T-cell (primary cell): ENCODE results near the gene ABCD2. TPM values are rescaled to one million over a fixed set of nuclear protein-coding genes. Genes with fewer than 3 reads are reported as not detected.

Experiments
- ATAC-seq, 4 experiments: fragments of 200-7000 bp in 3 of 4; fragments of 150-1000 bp in 1 of 4; cut with Tn5 transposase; replicated peaks in 1 of 4; 1 replicate in 3 of 4; 2 replicates in 1 of 4; pipeline ENCODE4 v1.10.0; 2021; ENCODE audit warnings: moderate library complexity in 3 of 4, mild to moderate bottlenecking in 2 of 4, moderate number of reproducible peaks in 1 of 4
- CTCF ChIA-PET, 2 donors: fragments of 300-600 bp; sonication (Branson Sonifier 250); formaldehyde crosslinking; loops; one replicate each; lab custom pipeline; 2022; ENCODE audit warnings: antibody characterized with exemption in 2 of 2; lab: Charles Lee
- POLR2A ChIA-PET, 2 donors: fragments of 300-600 bp; sonication (Branson Sonifier 250); formaldehyde crosslinking; loops; one replicate each; lab custom pipeline; 2022; ENCODE audit warnings: antibody characterized with exemption in 2 of 2; lab: Charles Lee
- DNase-seq, 35 experiments: peaks; one replicate each; pipeline versions ENCODE4 v3.0.0 to v3.0.0-alpha.2; 2013 to 2023
- H3K27ac ChIP-seq: one replicate; pipeline ENCODE4 v1.5.1; 2013; ENCODE audit warnings: low read length
- H3K27me3 ChIP-seq, 2 experiments: replicated peaks in 1 of 2; 1 replicate in 1 of 2; 2 replicates in 1 of 2; pipeline versions ENCODE4 v1.6.1 to v1.7.0; 2013; ENCODE audit warnings: low read length in 1 of 2, mixed read lengths in 1 of 2; ENCODE audit not compliant: control insufficient read depth in 2 of 2, insufficient read depth in 2 of 2; ENCODE audit errors: extremely low read depth in 1 of 2
- H3K36me3 ChIP-seq, 2 donors: 1 replicate in 1 of 2; 2 replicates in 1 of 2; pipeline versions ENCODE4 v1.6.1 to v1.7.0; 2013; ENCODE audit warnings: low read length in 1 of 2; ENCODE audit not compliant: control insufficient read depth in 2 of 2, insufficient read depth in 1 of 2; ENCODE audit errors: extremely low read depth in 1 of 2
- H3K4me1 ChIP-seq, 2 experiments: 1 replicate in 1 of 2; 2 replicates in 1 of 2; pipeline versions ENCODE4 v1.6.1 to v1.7.0; 2013; ENCODE audit warnings: low read length in 2 of 2, mixed read lengths in 1 of 2; ENCODE audit not compliant: insufficient read depth in 2 of 2, control insufficient read depth in 1 of 2; ENCODE audit errors: extremely low read depth in 1 of 2
- H3K4me3 ChIP-seq, 2 donors: 1 replicate in 1 of 2; 2 replicates in 1 of 2; pipeline versions ENCODE4 v1.5.1 to v1.7.0; 2013; ENCODE audit warnings: mild to moderate bottlenecking in 2 of 2, low read length in 1 of 2, moderate library complexity in 1 of 2; ENCODE audit not compliant: control insufficient read depth in 1 of 2; ENCODE audit errors: extremely low read depth in 1 of 2
- H3K9me3 ChIP-seq: 2 replicates; pipeline ENCODE4 v1.7.0; 2013
- H3K27ac Mint-ChIP-seq, 2 donors: one replicate each; pipeline ENCODE4 v1.8.0; 2020 to 2021; ENCODE audit warnings: mild to moderate bottlenecking in 2 of 2, mixed read lengths in 2 of 2
- H3K27me3 Mint-ChIP-seq, 2 donors: one replicate each; pipeline ENCODE4 v1.8.0; 2021 to 2022; ENCODE audit warnings: mixed read lengths in 2 of 2
- H3K36me3 Mint-ChIP-seq: one replicate; pipeline ENCODE4 v1.8.0; 2021; ENCODE audit warnings: mixed read lengths
- H3K4me1 Mint-ChIP-seq, 3 donors: one replicate each; pipeline ENCODE4 v1.8.0; 2020 to 2022; ENCODE audit warnings: mixed read lengths in 3 of 3, mild to moderate bottlenecking in 1 of 3
- H3K4me3 Mint-ChIP-seq, 3 donors: one replicate each; pipeline ENCODE4 v1.8.0; 2020 to 2022; ENCODE audit warnings: mild to moderate bottlenecking in 3 of 3, mixed read lengths in 3 of 3, moderate library complexity in 3 of 3
- H3K9me3 Mint-ChIP-seq, 3 donors: one replicate each; pipeline ENCODE4 v1.8.0; 2020 to 2022; ENCODE audit warnings: mixed read lengths in 3 of 3
- WGBS: methylation state at CpG from one replicate; pipeline ENCODE4 v1.1.5; 2013; ENCODE audit warnings: missing lambda C conversion rate; ENCODE audit not compliant: insufficient coverage; 5-methylcytosine and 5-hydroxymethylcytosine counted together
- total RNA-seq, 35 experiments: library from RNA in 6 of 35; stranded (reverse) in 6 of 35; fragments of 120-200 nt in 1 of 35; gene quantifications; one replicate each; pipeline versions ENCODE4 v1.2.1 to v1.2.4 and lab custom pipeline; 2013 to 2026

Gene ABCD2
- total RNA-seq (10 to 100 TPM; 10.9 to 16.8 (median 14.7) TPM), total RNA-seq (lab: John Stamatoyannopoulos, UW) (2.2 to 96.0 (median 37.6) reads per million in 29 experiments)
- 31.3 TPM for total RNA-seq (2013)

DNA sequence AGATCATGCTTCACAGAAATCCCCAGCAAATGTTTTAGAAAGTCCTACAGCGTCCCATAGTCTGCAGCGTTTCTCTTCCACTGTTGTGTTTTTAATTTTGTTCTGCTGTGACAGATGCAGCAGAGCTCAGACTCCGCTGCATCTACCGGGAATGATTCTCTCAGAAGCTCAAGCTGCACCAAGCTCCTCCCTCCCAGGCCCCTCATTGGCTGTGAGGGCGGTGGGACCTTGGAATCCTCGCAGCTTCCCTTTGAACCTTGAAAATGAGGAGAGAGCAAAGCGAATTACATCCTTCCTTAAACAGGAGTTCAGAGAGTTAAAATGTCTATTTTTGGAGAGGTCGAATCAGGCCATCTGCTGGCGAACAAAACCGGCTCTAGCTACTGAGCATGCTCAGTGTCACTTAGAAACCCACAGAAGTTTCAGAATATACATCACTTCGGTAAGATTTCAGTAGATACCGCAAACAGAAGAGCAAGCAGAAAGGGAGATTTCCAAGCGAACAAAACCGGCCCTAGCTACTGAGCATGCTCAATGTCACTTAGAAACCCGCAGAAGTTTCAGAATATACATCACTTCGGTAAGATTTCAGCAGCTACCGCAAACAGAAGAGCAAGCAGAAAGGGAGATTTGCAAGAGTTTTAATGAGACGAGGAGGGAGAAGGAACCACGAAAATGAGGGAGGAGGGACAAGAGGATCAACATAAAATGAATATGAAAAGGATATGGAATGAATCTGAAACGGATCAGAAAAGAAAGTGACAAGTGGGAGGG lies at the start of gene ABCD2:
ABCD2 (minus strand) TSS at position 144 of the 774 bp plus-strand sequence. CDS start 188 bp downstream, outside the sequence.
- H3K36me3 Mint-ChIP-seq = no peaks in the 10 kb centered on the region
- DNase-seq (peak; percentile 46 to 93 (median 70)), ATAC-seq (peak; percentile 81 to 86 (median 84))
- no peaks in the 10 kb centered on the region for H3K27me3 Mint-ChIP-seq
- Histone ChIP-seq H3K27ac (peak within 1 kb of the TSS; percentile 92), H3K4me3 (peak within 1 kb of the TSS; percentile 67 to 74), H3K27me3 (no peaks in the 10 kb centered on the region), H3K4me1 (peaks cover 21 to 46% of the 10 kb centered on the region in 2 experiments), H3K9me3 (no peaks in the 10 kb centered on the region), H3K36me3 (no peaks in the 10 kb centered on the region)
- ChIA-PET CTCF (interaction anchor here (0.6 to 3.1 kb wide), 18 partner anchors 9 to 417 kb away, joined by 3 to 27 read pairs (median 5); partner anchors contain the start of gene KIF21A (in 1 of the 2)), POLR2A (interaction anchor here (0.6 to 1.4 kb wide), 9 partner anchors 8 to 255 kb away, joined by 3 to 5 read pairs (median 3); no protein-coding TSS in a partner anchor)
- 2% methylated on average over 11 of the region's 20 CpGs for WGBS
- H3K9me3 Mint-ChIP-seq = no peaks in the 10 kb centered on the region
- no peak within 1 kb of the TSS for H3K4me3 Mint-ChIP-seq
- peaks cover 36 to 49% (median 44%) of the 10 kb centered on the region in 3 donors for H3K4me1 Mint-ChIP-seq
- H3K27ac Mint-ChIP-seq = no peak within 1 kb of the TSS

GRCh38 chr12:39660101-39660500 lies 40.5 kb upstream of the ABCD2 start:
- CTCF ChIA-PET = no interaction called here
- Histone ChIP-seq H3K27me3 (no peaks in the 10 kb centered on the region), H3K27ac (no peak overlapping the region), H3K4me1 (no peaks in the 10 kb centered on the region), H3K36me3 (no peaks in the 10 kb centered on the region), H3K4me3 (no peak overlapping the region), H3K9me3 (no peaks in the 10 kb centered on the region)
- no peaks in the 10 kb centered on the region for H3K36me3 Mint-ChIP-seq
- ATAC-seq = no peak
- no peaks in the 10 kb centered on the region for H3K27me3 Mint-ChIP-seq
- no peak overlapping the region for H3K4me3 Mint-ChIP-seq
- POLR2A ChIA-PET = no interaction called here
- WGBS = no CpG with 5 or more reads among the region's 2 CpGs
- H3K27ac Mint-ChIP-seq = no peak overlapping the region
- H3K9me3 Mint-ChIP-seq = peaks cover 3 to 11% (median 9%) of the 10 kb centered on the region in 3 donors
- H3K4me1 Mint-ChIP-seq = peaks cover 0 to 6% (median 0%) of the 10 kb centered on the region in 3 donors
- DNase-seq = no peak

GRCh38 chr12:39647383-39647782 lies 27.8 kb upstream of the ABCD2 start:
- Histone ChIP-seq H3K4me3 (no peak overlapping the region), H3K36me3 (no peaks in the 10 kb centered on the region), H3K27me3 (no peaks in the 10 kb centered on the region), H3K27ac (no peak overlapping the region), H3K4me1 (no peaks in the 10 kb centered on the region), H3K9me3 (peaks cover 2% of the 10 kb centered on the region)
- Mint-ChIP-seq H3K27ac (no peak overlapping the region), H3K36me3 (no peaks in the 10 kb centered on the region), H3K9me3 (no peaks in the 10 kb centered on the region), H3K27me3 (no peaks in the 10 kb centered on the region), H3K4me1 (peaks cover 9 to 12% (median 10%) of the 10 kb centered on the region in 3 donors), H3K4me3 (no peak overlapping the region)
- POLR2A ChIA-PET = interaction anchor here in 1 of 2 donors (1.0 kb wide), 1 partner anchor 28 kb away, joined by 4 read pairs; the partner anchor contains the start of gene ABCD2
- ATAC-seq = no peak
- CTCF ChIA-PET = no interaction called here
- DNase-seq = no peak

GRCh38 chr12:39646963-39647362 lies 27.4 kb upstream of the ABCD2 start:
- Mint-ChIP-seq H3K4me1 (peaks cover 9 to 12% (median 10%) of the 10 kb centered on the region in 3 donors), H3K9me3 (no peaks in the 10 kb centered on the region), H3K27me3 (no peaks in the 10 kb centered on the region), H3K4me3 (no peak overlapping the region), H3K27ac (no peak overlapping the region), H3K36me3 (no peaks in the 10 kb centered on the region)
- no peaks in the 10 kb centered on the region for H3K27me3 ChIP-seq
- H3K4me3 ChIP-seq = no peak overlapping the region
- no peak overlapping the region for H3K27ac ChIP-seq
- DNase-seq (no peak), ATAC-seq (no peak)
- no peaks in the 10 kb centered on the region for H3K36me3 ChIP-seq
- WGBS = no CpG with 5 or more reads among the region's 2 CpGs
- no peaks in the 10 kb centered on the region for H3K4me1 ChIP-seq
- H3K9me3 ChIP-seq = no peaks in the 10 kb centered on the region
- POLR2A ChIA-PET = interaction anchor here (0.6 to 1.0 kb wide), 3 partner anchors 25 to 28 kb away, joined by 3 to 4 read pairs (median 3); partner anchors contain the start of gene ABCD2 (in 1 of the 2)
- CTCF ChIA-PET = no interaction called here

GRCh38 chr12:39643052-39643451 lies 23.4 kb upstream of the ABCD2 start:
- ChIA-PET POLR2A (no interaction called here), CTCF (no interaction called here)
- no peak overlapping the region for H3K4me3 Mint-ChIP-seq
- peaks cover 5 to 10% (median 9%) of the 10 kb centered on the region in 3 donors for H3K4me1 Mint-ChIP-seq
- no peak overlapping the region for H3K27ac Mint-ChIP-seq
- no peak for ATAC-seq
- Histone ChIP-seq H3K36me3 (no peaks in the 10 kb centered on the region), H3K9me3 (no peaks in the 10 kb centered on the region), H3K27me3 (no peaks in the 10 kb centered on the region), H3K4me1 (no peaks in the 10 kb centered on the region), H3K27ac (no peak overlapping the region), H3K4me3 (no peak overlapping the region)
- no peaks in the 10 kb centered on the region for H3K36me3 Mint-ChIP-seq
- WGBS = no CpG with 5 or more reads among the region's 1 CpG
- no peak for DNase-seq
- no peaks in the 10 kb centered on the region for H3K9me3 Mint-ChIP-seq
- H3K27me3 Mint-ChIP-seq = no peaks in the 10 kb centered on the region

- no peak overlapping the region for H3K27ac Mint-ChIP-seq
- H3K4me3 Mint-ChIP-seq = no peak overlapping the region
- Histone ChIP-seq H3K27me3 (no peaks in the 10 kb centered on the region), H3K4me3 (no peak overlapping the region), H3K27ac (no peak overlapping the region), H3K9me3 (no peaks in the 10 kb centered on the region), H3K4me1 (no peaks in the 10 kb centered on the region), H3K36me3 (no peaks in the 10 kb centered on the region)
- ATAC-seq = no peak
- H3K36me3 Mint-ChIP-seq = no peaks in the 10 kb centered on the region
- H3K4me1 Mint-ChIP-seq = no peaks in the 10 kb centered on the region
- H3K9me3 Mint-ChIP-seq = no peaks in the 10 kb centered on the region
- ChIA-PET CTCF (no interaction called here), POLR2A (interaction anchor here in 1 of 2 donors (0.8 kb wide), 1 partner anchor 17 kb away, joined by 8 read pairs; no protein-coding TSS in a partner anchor)
- no peaks in the 10 kb centered on the region for H3K27me3 Mint-ChIP-seq
- WGBS = 100% methylated on average over 1 of the region's 2 CpGs
- no peak for DNase-seq
Measured at GRCh38 chr12:39638840-39639239, 19.2 kb upstream of the ABCD2 start.
